ENCODE data around the gene ZNF117.
"Not testable (repeated sequence)": the region's sequence is repeated elsewhere in the genome, so short reads cannot be mapped to it uniquely, and the experiment has no call there.

DNA sequence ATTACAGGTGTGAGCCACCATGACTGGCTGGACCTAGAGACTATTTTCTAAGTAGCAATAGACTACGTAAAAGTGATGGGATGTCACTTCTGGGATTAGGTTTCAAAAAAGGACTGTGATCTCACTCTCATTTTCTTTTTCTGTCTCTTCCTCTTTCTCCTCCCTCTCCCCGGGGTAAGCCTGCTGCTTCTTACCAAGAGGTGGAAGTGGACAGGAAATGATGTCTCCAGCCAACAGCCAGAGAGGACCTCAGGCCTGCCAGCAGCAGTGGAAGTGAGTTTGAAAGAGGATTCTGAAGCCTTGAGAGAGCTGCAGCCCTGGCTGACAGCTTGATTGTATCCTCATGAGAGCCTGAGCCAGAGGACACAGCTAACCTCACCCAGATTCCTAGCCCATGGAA, 45.7 kb upstream of the ZNF117 start:
- not testable (repeated sequence) for TF ChIP-seq POLR2A, TAF1, POLR2AphosphoS5, POU2F2 (IDR thresholded peaks at IDR 0.05; ENCODE audit: low read depth, low read length)
- TF ChIP-seq SPI1 (IDR thresholded peaks at IDR 0.05; ENCODE audit: low read depth, low read length) = peak; percentile 21; the same call in 1 of the 2 replicates
